H9 (cell line): Measurements from ENCODE around the gene SCGB1D2. TPM values are rescaled to one million over a fixed set of nuclear protein-coding genes. Genes with fewer than 3 reads are reported as not detected.

Experiments
- DNase-seq: peaks from one replicate; pipeline ENCODE4 v3.0.0-alpha.2; 2017
- H2AFZ ChIP-seq: one replicate; pipeline ENCODE4 v1.6.1; 2013; ENCODE audit warnings: mild to moderate bottlenecking, low read length, control low read depth, moderate library complexity
- H2AK5ac ChIP-seq: 2 replicates; pipeline ENCODE4 v1.6.1; 2013; ENCODE audit warnings: low read length, control low read depth, mixed read lengths; ENCODE audit not compliant: insufficient read length
- H2BK120ac ChIP-seq: one replicate; pipeline ENCODE4 v1.6.1; 2013; ENCODE audit warnings: low read depth, mild to moderate bottlenecking, low read length, control low read depth, inconsistent platforms; ENCODE audit not compliant: poor library complexity, severe bottlenecking
- H2BK12ac ChIP-seq: 2 replicates; pipeline ENCODE4 v1.6.1; 2013; ENCODE audit warnings: low read length, control low read depth, mixed read lengths, low read depth; ENCODE audit not compliant: insufficient read length
- H2BK15ac ChIP-seq: 2 replicates; pipeline ENCODE4 v1.6.1; 2013; ENCODE audit warnings: low read depth, low read length, control low read depth
- H2BK20ac ChIP-seq: one replicate; pipeline ENCODE4 v1.6.1; 2013; ENCODE audit warnings: low read depth, mild to moderate bottlenecking, low read length, control low read depth, inconsistent platforms; ENCODE audit not compliant: poor library complexity, severe bottlenecking
- H2BK5ac ChIP-seq: 2 replicates; pipeline ENCODE4 v1.6.1; 2013; ENCODE audit warnings: low read length, control low read depth, mixed read lengths; ENCODE audit not compliant: insufficient read length
- H3K14ac ChIP-seq: 2 replicates; pipeline ENCODE4 v1.6.1; 2013; ENCODE audit warnings: low read length, control low read depth; ENCODE audit not compliant: insufficient read depth
- H3K18ac ChIP-seq: 2 replicates; pipeline ENCODE4 v1.6.1; 2013; ENCODE audit warnings: low read depth, mild to moderate bottlenecking, mixed read lengths, low read length, control low read depth; ENCODE audit not compliant: insufficient read length
- H3K23ac ChIP-seq: 2 replicates; pipeline ENCODE4 v1.6.1; 2013; ENCODE audit warnings: low read length, control low read depth, mixed read lengths, low read depth; ENCODE audit not compliant: insufficient read length
- H3K23me2 ChIP-seq: 2 replicates; pipeline ENCODE4 v1.6.1; 2013; ENCODE audit warnings: low read depth, mild to moderate bottlenecking, mixed read lengths, low read length, control low read depth; ENCODE audit not compliant: insufficient read length, poor library complexity, severe bottlenecking
- H3K27ac ChIP-seq: 2 replicates; pipeline ENCODE4 v1.5.1; 2013; ENCODE audit warnings: low read length, control low read depth, mixed read lengths, low read depth; ENCODE audit not compliant: insufficient read length
- H3K27me3 ChIP-seq: 2 replicates; pipeline ENCODE4 v1.6.1; 2013; ENCODE audit warnings: low read length, control low read depth, inconsistent platforms; ENCODE audit not compliant: insufficient read depth
- H3K4ac ChIP-seq: 2 replicates; pipeline ENCODE4 v1.6.1; 2013; ENCODE audit warnings: low read depth, mild to moderate bottlenecking, control low read depth, inconsistent platforms, low read length, moderate library complexity
- H3K4me1 ChIP-seq: 2 replicates; pipeline ENCODE4 v1.6.1; 2013; ENCODE audit warnings: low read length, control low read depth, inconsistent platforms; ENCODE audit not compliant: insufficient read depth
- H3K4me2 ChIP-seq: 2 replicates; pipeline ENCODE4 v1.6.1; 2013; ENCODE audit warnings: low read length, control low read depth, mixed read lengths; ENCODE audit not compliant: insufficient read length, insufficient read depth
- H3K56ac ChIP-seq: 2 replicates; pipeline ENCODE4 v1.6.1; 2013; ENCODE audit warnings: low read depth, mild to moderate bottlenecking, mixed read lengths, low read length, control low read depth; ENCODE audit not compliant: insufficient read length
- H3K79me1 ChIP-seq: 2 replicates; pipeline ENCODE4 v1.6.1; 2013; ENCODE audit warnings: low read depth, mild to moderate bottlenecking, moderate library complexity, low read length, control low read depth, inconsistent platforms; ENCODE audit not compliant: insufficient read depth, poor library complexity, severe bottlenecking
- H3K79me2 ChIP-seq: 2 replicates; pipeline ENCODE4 v1.6.1; 2013; ENCODE audit warnings: low read length, control low read depth, inconsistent platforms; ENCODE audit not compliant: insufficient read depth
- H3K9ac ChIP-seq: 2 replicates; pipeline ENCODE4 v1.6.1; 2013; ENCODE audit warnings: low read length, control low read depth, mixed read lengths; ENCODE audit not compliant: insufficient read length; ENCODE audit errors: extremely low read depth
- H3K9me3 ChIP-seq: one replicate; pipeline ENCODE4 v1.6.1; 2013; ENCODE audit warnings: low read depth, low read length, inconsistent platforms; ENCODE audit not compliant: control insufficient read depth
- H3T11ph ChIP-seq: one replicate; pipeline ENCODE4 v1.6.1; 2013; ENCODE audit warnings: mild to moderate bottlenecking, low read length, control low read depth, inconsistent platforms
- H4K20me1 ChIP-seq: one replicate; pipeline ENCODE4 v1.6.1; 2013; ENCODE audit not compliant: control insufficient read depth, insufficient read length, insufficient read depth
- H4K5ac ChIP-seq: 2 replicates; pipeline ENCODE4 v1.6.1; 2013; ENCODE audit warnings: low read depth, mild to moderate bottlenecking, mixed read lengths, low read length, control low read depth; ENCODE audit not compliant: insufficient read length
- H4K8ac ChIP-seq: replicated peaks from 2 replicates; pipeline ENCODE4 v1.6.1; 2013; ENCODE audit warnings: low read length, control low read depth, mixed read lengths, low read depth; ENCODE audit not compliant: insufficient read length
- H4K91ac ChIP-seq: 2 replicates; pipeline ENCODE4 v1.6.1; 2013; ENCODE audit warnings: low read depth, mild to moderate bottlenecking, moderate library complexity, mixed read lengths, low read length, control low read depth; ENCODE audit not compliant: insufficient read length
- H3K27ac Mint-ChIP-seq, 3 experiments: 2 replicates in 2 of 3; 3 replicates in 1 of 3; pipeline ENCODE4 v1.8.0; 2020 to 2021; ENCODE audit warnings: mixed read lengths in 3 of 3, mild to moderate bottlenecking in 1 of 3, moderate library complexity in 1 of 3
- H3K27me3 Mint-ChIP-seq: 2 replicates; pipeline ENCODE4 v1.8.0; 2021; ENCODE audit warnings: low read depth, mild to moderate bottlenecking, moderate library complexity, mixed read lengths
- H3K36me3 Mint-ChIP-seq, 3 experiments: 2 replicates in 2 of 3; 3 replicates in 1 of 3; pipeline ENCODE4 v1.8.0; 2020 to 2021; ENCODE audit warnings: low read depth in 3 of 3, mixed read lengths in 3 of 3; ENCODE audit not compliant: insufficient read depth in 1 of 3
- H3K4me1 Mint-ChIP-seq, 2 experiments: 2 replicates each; pipeline ENCODE4 v1.8.0; 2020; ENCODE audit warnings: mixed read lengths in 2 of 2
- H3K4me3 Mint-ChIP-seq, 2 experiments: 2 replicates in 1 of 2; 3 replicates in 1 of 2; pipeline ENCODE4 v1.8.0; 2020 to 2021; ENCODE audit warnings: mild to moderate bottlenecking in 2 of 2, mixed read lengths in 2 of 2, moderate library complexity in 1 of 2
- H3K9me3 Mint-ChIP-seq, 2 experiments: 2 replicates in 1 of 2; 3 replicates in 1 of 2; pipeline ENCODE4 v1.8.0; 2020; ENCODE audit warnings: mild to moderate bottlenecking in 2 of 2, mixed read lengths in 2 of 2, moderate library complexity in 1 of 2
- WGBS: extraction: QIAGEN DNeasy Blood & Tissue Kit; methylation state at CpG from one replicate; pipeline ENCODE4 v1.1.7; 2013; ENCODE audit warnings: missing lambda C conversion rate, low lambda C conversion rate, mixed read lengths; ENCODE audit not compliant: insufficient read length; ENCODE audit errors: extremely low coverage; 5-methylcytosine and 5-hydroxymethylcytosine counted together
- total RNA-seq: library from RNA; stranded (reverse); gene quantifications from 2 replicates; pipeline ENCODE4 v1.2.1, GENCODE V29; 2021
- TF ChIP-seq, protein P1 (sequence below): fragments of 200-600 bp; sonication (generic); conservative IDR thresholded peaks from 3 replicates; pipeline ENCODE4 v1.8.0; 2021; ENCODE audit warnings: antibody characterized with exemption, mild to moderate bottlenecking

The SCGB1D2 gene
- total RNA-seq, 1 experiment from 2014 or later = not detected

DNA sequence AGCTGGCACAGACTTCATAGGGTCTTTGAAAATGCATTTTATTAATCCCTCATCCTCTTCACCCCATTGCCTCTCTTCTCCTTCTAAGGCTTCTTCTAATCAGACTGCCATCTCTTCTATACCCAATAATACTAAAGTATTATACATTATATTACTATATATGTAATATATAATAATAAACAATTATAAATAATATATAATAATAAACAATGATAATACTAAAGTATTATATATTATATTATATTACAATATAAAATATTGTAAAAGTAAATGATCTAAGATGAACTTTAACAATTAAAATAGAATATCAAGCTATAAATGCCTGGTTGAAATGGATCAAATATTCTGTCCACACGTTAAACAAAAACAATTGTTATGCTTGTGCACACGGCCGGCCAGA is 20.5 kb upstream of the SCGB1D2 start:
- no peak overlapping the region for H2AFZ ChIP-seq
- no peak for DNase-seq
- no peak overlapping the region for H4K5ac ChIP-seq
- no peak overlapping the region for H4K91ac ChIP-seq
- no peak overlapping the region for H3K27ac Mint-ChIP-seq
- no peak overlapping the region for H3T11ph ChIP-seq
- TF ChIP-seq, protein P1, sequence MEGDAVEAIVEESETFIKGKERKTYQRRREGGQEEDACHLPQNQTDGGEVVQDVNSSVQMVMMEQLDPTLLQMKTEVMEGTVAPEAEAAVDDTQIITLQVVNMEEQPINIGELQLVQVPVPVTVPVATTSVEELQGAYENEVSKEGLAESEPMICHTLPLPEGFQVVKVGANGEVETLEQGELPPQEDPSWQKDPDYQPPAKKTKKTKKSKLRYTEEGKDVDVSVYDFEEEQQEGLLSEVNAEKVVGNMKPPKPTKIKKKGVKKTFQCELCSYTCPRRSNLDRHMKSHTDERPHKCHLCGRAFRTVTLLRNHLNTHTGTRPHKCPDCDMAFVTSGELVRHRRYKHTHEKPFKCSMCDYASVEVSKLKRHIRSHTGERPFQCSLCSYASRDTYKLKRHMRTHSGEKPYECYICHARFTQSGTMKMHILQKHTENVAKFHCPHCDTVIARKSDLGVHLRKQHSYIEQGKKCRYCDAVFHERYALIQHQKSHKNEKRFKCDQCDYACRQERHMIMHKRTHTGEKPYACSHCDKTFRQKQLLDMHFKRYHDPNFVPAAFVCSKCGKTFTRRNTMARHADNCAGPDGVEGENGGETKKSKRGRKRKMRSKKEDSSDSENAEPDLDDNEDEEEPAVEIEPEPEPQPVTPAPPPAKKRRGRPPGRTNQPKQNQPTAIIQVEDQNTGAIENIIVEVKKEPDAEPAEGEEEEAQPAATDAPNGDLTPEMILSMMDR = no peak
- no peaks in the 10 kb centered on the region for H3K79me1 ChIP-seq
- H3K79me2 ChIP-seq = no peaks in the 10 kb centered on the region
- no peaks in the 10 kb centered on the region for H3K4me1 Mint-ChIP-seq
- H3K36me3 Mint-ChIP-seq = peaks cover 4 to 21% (median 14%) of the 10 kb centered on the region in 3 experiments; a peak in 5 of 7 replicates
- no peak overlapping the region for H3K4me2 ChIP-seq
- no peaks in the 10 kb centered on the region for H4K20me1 ChIP-seq
- H3K9me3 ChIP-seq = peaks cover 13% of the 10 kb centered on the region
- H3K56ac ChIP-seq = no peak overlapping the region
- no peaks in the 10 kb centered on the region for H3K27me3 Mint-ChIP-seq
- no peak overlapping the region for H3K27ac ChIP-seq
- H2BK120ac ChIP-seq = no peak overlapping the region
- H3K4ac ChIP-seq = no peak overlapping the region
- H3K9ac ChIP-seq = no peak overlapping the region
- WGBS = no CpG with 5 or more reads among the region's 3 CpGs
- no peak overlapping the region for H3K18ac ChIP-seq
- no peaks in the 10 kb centered on the region for H3K4me1 ChIP-seq
- no peak overlapping the region for H2BK20ac ChIP-seq
- no peak overlapping the region for H3K23ac ChIP-seq
- no peak overlapping the region for H2AK5ac ChIP-seq
- H4K8ac ChIP-seq = no peak overlapping the region
- no peak overlapping the region for H2BK5ac ChIP-seq
- H3K14ac ChIP-seq = no peak overlapping the region
- no peak overlapping the region for H2BK15ac ChIP-seq
- H3K23me2 ChIP-seq = no peaks in the 10 kb centered on the region
- H3K9me3 Mint-ChIP-seq = peaks cover 21 to 32% of the 10 kb centered on the region in 2 experiments
- no peaks in the 10 kb centered on the region for H3K27me3 ChIP-seq
- H2BK12ac ChIP-seq = no peak overlapping the region
- H3K4me3 Mint-ChIP-seq = no peak overlapping the region
